ENCODE results near the gene VTA1. TPM values are rescaled to one million over a fixed set of nuclear protein-coding genes. Genes with fewer than 3 reads are reported as not detected.
"Not testable (repeated sequence)": the region's sequence is repeated elsewhere in the genome, so short reads cannot be mapped to it uniquely, and the experiment has no call there.

The VTA1 gene
- total RNA-seq, 1 donor from 2014 or later: 36.6 TPM

DNA sequence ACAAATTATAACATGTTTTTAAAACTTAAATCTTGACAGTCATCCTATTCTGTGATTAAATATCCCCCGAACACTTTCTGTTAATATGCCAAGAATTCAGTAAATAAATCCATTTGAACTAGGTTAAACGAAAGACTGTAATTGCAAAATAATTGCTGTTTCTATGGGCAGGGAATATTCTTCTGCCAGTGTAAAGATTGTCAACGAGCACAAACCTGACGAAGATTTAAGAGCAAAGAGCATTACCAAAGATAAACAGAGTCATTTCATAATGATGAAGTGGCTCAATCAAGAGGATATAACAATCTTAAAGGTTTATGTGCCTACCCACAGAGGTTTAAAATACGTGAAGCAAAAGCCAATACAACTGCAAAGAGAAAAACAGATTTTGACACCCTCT, 78.5 kb downstream of the VTA1 start:
- H3K4me3 Mint-ChIP-seq (ENCODE audit: unreplicated experiment): no peak overlapping the region
- no peak for TF ChIP-seq CTCF (IDR thresholded peaks at IDR 0.05; ENCODE audit: unreplicated experiment)
- DNase-seq (ENCODE audit: low spot score): no peak
- no peaks in the 10 kb centered on the region for H3K27me3 Mint-ChIP-seq (ENCODE audit: unreplicated experiment)
- no peak overlapping the region for H3K27ac Mint-ChIP-seq (ENCODE audit: unreplicated experiment)
- no peaks in the 10 kb centered on the region for H3K36me3 Mint-ChIP-seq (ENCODE audit: low read depth, unreplicated experiment)
- no peaks in the 10 kb centered on the region for H3K4me1 Mint-ChIP-seq (ENCODE audit: unreplicated experiment)
- no peaks in the 10 kb centered on the region for H3K9me3 Mint-ChIP-seq (ENCODE audit: unreplicated experiment)

- Mint-ChIP-seq H3K4me3 (ENCODE audit: unreplicated experiment) (no peak overlapping the region), H3K36me3 (ENCODE audit: low read depth, unreplicated experiment) (no peaks in the 10 kb centered on the region), H3K27ac (ENCODE audit: unreplicated experiment) (no peak overlapping the region), H3K27me3 (ENCODE audit: unreplicated experiment) (no peaks in the 10 kb centered on the region), H3K9me3 (ENCODE audit: unreplicated experiment) (no peaks in the 10 kb centered on the region), H3K4me1 (ENCODE audit: unreplicated experiment) (no peaks in the 10 kb centered on the region)
- no peak for TF ChIP-seq CTCF (IDR thresholded peaks at IDR 0.05; ENCODE audit: unreplicated experiment)
- no peak for DNase-seq (ENCODE audit: low spot score)
These were observed 79.7 kb downstream of the VTA1 start for GRCh38 chr6:142226731-142227130.

- H3K9me3 Mint-ChIP-seq (ENCODE audit: unreplicated experiment); H3K27ac Mint-ChIP-seq (ENCODE audit: unreplicated experiment); H3K27me3 Mint-ChIP-seq (ENCODE audit: unreplicated experiment); H3K36me3 Mint-ChIP-seq (ENCODE audit: low read depth, unreplicated experiment); DNase-seq (ENCODE audit: low spot score); H3K4me1 Mint-ChIP-seq (ENCODE audit: unreplicated experiment); H3K4me3 Mint-ChIP-seq (ENCODE audit: unreplicated experiment): not testable (repeated sequence)
These were observed 82.6 kb downstream of the VTA1 start for GRCh38 chr6:142229518-142230270.

GRCh38 chr6:142232206-142233044, 85.4 kb downstream of the VTA1 start:
- TF ChIP-seq CTCF (IDR thresholded peaks at IDR 0.05; ENCODE audit: unreplicated experiment): peak; percentile 41
- H3K36me3 Mint-ChIP-seq (ENCODE audit: low read depth, unreplicated experiment); H3K9me3 Mint-ChIP-seq (ENCODE audit: unreplicated experiment); H3K4me1 Mint-ChIP-seq (ENCODE audit: unreplicated experiment); H3K27ac Mint-ChIP-seq (ENCODE audit: unreplicated experiment); H3K27me3 Mint-ChIP-seq (ENCODE audit: unreplicated experiment); H3K4me3 Mint-ChIP-seq (ENCODE audit: unreplicated experiment): not testable (repeated sequence)
- peak; percentile 52 for DNase-seq (ENCODE audit: low spot score)

- Mint-ChIP-seq H3K36me3 (ENCODE audit: low read depth, unreplicated experiment) (no peaks in the 10 kb centered on the region), H3K27me3 (ENCODE audit: unreplicated experiment) (no peaks in the 10 kb centered on the region), H3K27ac (ENCODE audit: unreplicated experiment) (no peak overlapping the region), H3K4me3 (ENCODE audit: unreplicated experiment) (no peak overlapping the region), H3K9me3 (ENCODE audit: unreplicated experiment) (no peaks in the 10 kb centered on the region), H3K4me1 (ENCODE audit: unreplicated experiment) (no peaks in the 10 kb centered on the region)
- no peak for DNase-seq (ENCODE audit: low spot score)
- TF ChIP-seq CTCF (IDR thresholded peaks at IDR 0.05; ENCODE audit: unreplicated experiment): no peak
These were observed 87.1 kb downstream of the VTA1 start for GRCh38 chr6:142233945-142234682.
